Neural cell (in vitro differentiated cells): ENCODE results near the gene CIB4. TPM values are rescaled to one million over a fixed set of nuclear protein-coding genes. Genes with fewer than 3 reads are reported as not detected.

Experiments used
- H2AFZ ChIP-seq: fragments of 200-600, 300-800 bp; sonication (generic), shearing (Covaris generic); 2 replicates; pipeline ENCODE4 v1.6.0; 2014; ENCODE audit warnings: low read depth, mild to moderate bottlenecking, antibody characterized with exemption, low read length, moderate library complexity
- H3F3A ChIP-seq: fragments of 200-600 bp; shearing (Covaris generic); 2 replicates; pipeline ENCODE4 v1.6.1; 2016; ENCODE audit warnings: mild to moderate bottlenecking, moderate library complexity, mixed read lengths, antibody characterized with exemption, low read length; ENCODE audit not compliant: insufficient read depth, poor library complexity, severe bottlenecking
- H3K27ac ChIP-seq: fragments of 200-600, 300-800 bp; sonication (generic), shearing (Covaris generic); 2 replicates; pipeline ENCODE4 v1.5.1; 2014; ENCODE audit warnings: mild to moderate bottlenecking, low read length, moderate library complexity
- H3K27me3 ChIP-seq: fragments of 300-800, 200-600 bp; sonication (generic), shearing (Covaris generic); 2 replicates; pipeline ENCODE4 v1.6.0; 2014; ENCODE audit warnings: mild to moderate bottlenecking, low read depth, low read length, moderate library complexity; ENCODE audit not compliant: insufficient read depth
- H3K36me3 ChIP-seq: fragments of 300-800, 200-600 bp; sonication (generic), shearing (Covaris generic); 2 replicates; pipeline ENCODE4 v1.5.1; 2014; ENCODE audit warnings: mild to moderate bottlenecking, antibody characterized with exemption, low read length, moderate library complexity; ENCODE audit not compliant: insufficient read depth
- H3K4me2 ChIP-seq: fragments of 300-800, 200-600 bp; sonication (generic), shearing (Covaris generic); 2 replicates; pipeline ENCODE4 v1.6.0; 2014; ENCODE audit warnings: mild to moderate bottlenecking, low read length
- H3K4me3 ChIP-seq: fragments of 300-800, 200-600 bp; sonication (generic), shearing (Covaris generic); 2 replicates; pipeline ENCODE4 v1.5.1; 2014; ENCODE audit warnings: mild to moderate bottlenecking, low read length, moderate library complexity
- H3K79me2 ChIP-seq: fragments of 200-600 bp; shearing (Covaris generic); replicated peaks from 2 replicates; pipeline ENCODE4 v1.6.0; 2014; ENCODE audit warnings: mild to moderate bottlenecking, low read length, moderate library complexity; ENCODE audit not compliant: insufficient read depth
- H3K9ac ChIP-seq: fragments of 300-800, 200-600 bp; sonication (generic), shearing (Covaris generic); 2 replicates; pipeline ENCODE4 v1.6.1; 2016; ENCODE audit warnings: mild to moderate bottlenecking, low read length, mixed read lengths
- H3K9me2 ChIP-seq: fragments of 200-600 bp; shearing (Covaris generic); 2 replicates; pipeline ENCODE4 v1.6.1; 2016; ENCODE audit warnings: mild to moderate bottlenecking, low read length, mixed read lengths; ENCODE audit not compliant: insufficient read depth
- H3K9me3 ChIP-seq: fragments of 200-600, 300-800 bp; sonication (generic), shearing (Covaris generic); 2 replicates; pipeline ENCODE4 v1.6.1; 2016; ENCODE audit warnings: mild to moderate bottlenecking, mixed run types, low read length, moderate library complexity, mixed read lengths
- H4K20me1 ChIP-seq: fragments of 200-600 bp; shearing (Covaris generic); 2 replicates; pipeline ENCODE4 v1.6.1; 2016; ENCODE audit warnings: mild to moderate bottlenecking, mixed run types; ENCODE audit not compliant: insufficient read depth
- EP300 ChIP-seq: fragments of 450-650 bp; conservative IDR thresholded peaks from 2 replicates; pipeline ENCODE4 v1.6.1; 2014; ENCODE audit warnings: antibody characterized with exemption, mild to moderate bottlenecking, moderate library complexity; ENCODE audit not compliant: poor library complexity, severe bottlenecking
- EZH2 ChIP-seq: fragments of 200-600, 300-800 bp; shearing (Covaris generic), sonication (generic); IDR thresholded peaks from 2 replicates; pipeline ENCODE4 v1.6.1; 2014; ENCODE audit warnings: antibody characterized with exemption, low read length, borderline replicate concordance, mild to moderate bottlenecking; ENCODE audit not compliant: insufficient read depth, poor library complexity, severe bottlenecking
- MXI1 ChIP-seq: fragments of 450-650 bp; conservative IDR thresholded peaks from 2 replicates; pipeline ENCODE4 v1.6.1; 2014; ENCODE audit warnings: antibody characterized with exemption, mild to moderate bottlenecking; ENCODE audit not compliant: poor library complexity, severe bottlenecking
- POLR2AphosphoS5 ChIP-seq: IDR thresholded peaks from 2 replicates; pipeline ENCODE4 v1.6.1; 2012
- RAD21 ChIP-seq: fragments of 450-650 bp; conservative IDR thresholded peaks from 2 replicates; pipeline ENCODE4 v1.6.1; 2014; ENCODE audit warnings: antibody characterized with exemption, mild to moderate bottlenecking, moderate library complexity
- REST ChIP-seq: IDR thresholded peaks from 2 replicates; pipeline ENCODE4 v1.6.1; 2012; ENCODE audit warnings: borderline replicate concordance
- SMC3 ChIP-seq: fragments of 450-650 bp; conservative IDR thresholded peaks from 2 replicates; pipeline ENCODE4 v1.6.1; 2014; ENCODE audit warnings: antibody characterized with exemption, mild to moderate bottlenecking, moderate library complexity; ENCODE audit not compliant: poor library complexity
- TAF1 ChIP-seq: IDR thresholded peaks from 2 replicates; pipeline ENCODE4 v1.6.1; 2012; ENCODE audit warnings: low read depth
- polyA plus RNA-seq: library from polyadenylated mRNA; depleted of rRNA; stranded (reverse); fragments of >200 nt; gene quantifications from 2 replicates; pipeline ENCODE4 v1.2.3, GENCODE V29; 2014
- TF ChIP-seq, protein P1 (sequence below): fragments of 450-650 bp; IDR thresholded peaks from 2 replicates; pipeline ENCODE4 v1.5.1; 2014; ENCODE audit warnings: antibody characterized with exemption, mild to moderate bottlenecking, moderate library complexity; ENCODE audit not compliant: poor library complexity, severe bottlenecking

Gene CIB4
- polyA plus RNA-seq, 1 donor from 2014 or later = not detected

DNA sequence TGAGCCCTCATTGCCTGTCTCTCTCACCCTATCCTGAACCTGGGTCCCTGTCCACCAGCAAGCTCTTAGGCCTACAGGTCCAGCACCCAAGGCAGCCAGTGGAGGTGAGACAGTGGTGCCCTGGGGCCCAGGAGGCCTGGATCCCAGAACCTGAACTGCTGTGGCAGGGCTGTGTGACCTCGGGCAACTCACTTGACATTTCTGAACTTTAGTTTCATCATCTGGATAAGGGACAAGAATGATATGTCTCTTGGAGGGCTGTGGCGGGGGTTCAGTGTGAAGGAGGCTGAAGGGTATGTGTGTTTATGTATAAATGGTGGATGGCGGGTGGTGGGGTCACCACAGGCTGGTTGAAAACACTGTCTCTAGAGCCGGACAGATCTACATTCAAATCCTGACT lies 10.9 kb downstream of the CIB4 start:
- H3F3A ChIP-seq = no peaks in the 10 kb centered on the region
- H4K20me1 ChIP-seq = no peaks in the 10 kb centered on the region
- no peak overlapping the region for H2AFZ ChIP-seq
- no peak overlapping the region for H3K4me3 ChIP-seq
- TF ChIP-seq POLR2AphosphoS5 (no peak), SMC3 (no peak)
- TF ChIP-seq, protein P1, sequence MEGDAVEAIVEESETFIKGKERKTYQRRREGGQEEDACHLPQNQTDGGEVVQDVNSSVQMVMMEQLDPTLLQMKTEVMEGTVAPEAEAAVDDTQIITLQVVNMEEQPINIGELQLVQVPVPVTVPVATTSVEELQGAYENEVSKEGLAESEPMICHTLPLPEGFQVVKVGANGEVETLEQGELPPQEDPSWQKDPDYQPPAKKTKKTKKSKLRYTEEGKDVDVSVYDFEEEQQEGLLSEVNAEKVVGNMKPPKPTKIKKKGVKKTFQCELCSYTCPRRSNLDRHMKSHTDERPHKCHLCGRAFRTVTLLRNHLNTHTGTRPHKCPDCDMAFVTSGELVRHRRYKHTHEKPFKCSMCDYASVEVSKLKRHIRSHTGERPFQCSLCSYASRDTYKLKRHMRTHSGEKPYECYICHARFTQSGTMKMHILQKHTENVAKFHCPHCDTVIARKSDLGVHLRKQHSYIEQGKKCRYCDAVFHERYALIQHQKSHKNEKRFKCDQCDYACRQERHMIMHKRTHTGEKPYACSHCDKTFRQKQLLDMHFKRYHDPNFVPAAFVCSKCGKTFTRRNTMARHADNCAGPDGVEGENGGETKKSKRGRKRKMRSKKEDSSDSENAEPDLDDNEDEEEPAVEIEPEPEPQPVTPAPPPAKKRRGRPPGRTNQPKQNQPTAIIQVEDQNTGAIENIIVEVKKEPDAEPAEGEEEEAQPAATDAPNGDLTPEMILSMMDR = no peak
- no peaks in the 10 kb centered on the region for H3K27me3 ChIP-seq
- no peaks in the 10 kb centered on the region for H3K9me2 ChIP-seq
- H3K9ac ChIP-seq = no peak overlapping the region
- H3K36me3 ChIP-seq = no peaks in the 10 kb centered on the region
- no peak overlapping the region for H3K4me2 ChIP-seq
- H3K9me3 ChIP-seq = no peaks in the 10 kb centered on the region
- H3K79me2 ChIP-seq = no peaks in the 10 kb centered on the region
- H3K27ac ChIP-seq = no peak overlapping the region

- Histone ChIP-seq H3K9me2 (no peaks in the 10 kb centered on the region), H3K27me3 (no peaks in the 10 kb centered on the region), H3K27ac (no peak overlapping the region), H3K4me2 (no peak overlapping the region), H3F3A (no peaks in the 10 kb centered on the region), H3K79me2 (no peaks in the 10 kb centered on the region), H3K4me3 (no peak overlapping the region), H3K9me3 (no peaks in the 10 kb centered on the region), H2AFZ (no peak overlapping the region), H3K9ac (no peak overlapping the region), H4K20me1 (no peaks in the 10 kb centered on the region), H3K36me3 (no peaks in the 10 kb centered on the region)
- TF ChIP-seq EZH2 (no peak), MXI1 (no peak), POLR2AphosphoS5 (no peak), EP300 (no peak), REST (no peak), RAD21 (no peak), SMC3 (no peak), TAF1 (no peak)
- TF ChIP-seq, protein P1 = no peak
Observed at GRCh38 chr2:26629751-26630150, 11.4 kb downstream of the CIB4 start.
